ENCODE results near the gene TGFB1. TPM values are rescaled to one million over a fixed set of nuclear protein-coding genes. Genes with fewer than 3 reads are reported as not detected.

Gene TGFB1
- total and polyA plus RNA-seq, 9 of the 15 experiments (the other 6 are each of a cell fraction or from before 2014, with no cell fraction given): 0.24 to 159 (median 17.2) TPM

DNA sequence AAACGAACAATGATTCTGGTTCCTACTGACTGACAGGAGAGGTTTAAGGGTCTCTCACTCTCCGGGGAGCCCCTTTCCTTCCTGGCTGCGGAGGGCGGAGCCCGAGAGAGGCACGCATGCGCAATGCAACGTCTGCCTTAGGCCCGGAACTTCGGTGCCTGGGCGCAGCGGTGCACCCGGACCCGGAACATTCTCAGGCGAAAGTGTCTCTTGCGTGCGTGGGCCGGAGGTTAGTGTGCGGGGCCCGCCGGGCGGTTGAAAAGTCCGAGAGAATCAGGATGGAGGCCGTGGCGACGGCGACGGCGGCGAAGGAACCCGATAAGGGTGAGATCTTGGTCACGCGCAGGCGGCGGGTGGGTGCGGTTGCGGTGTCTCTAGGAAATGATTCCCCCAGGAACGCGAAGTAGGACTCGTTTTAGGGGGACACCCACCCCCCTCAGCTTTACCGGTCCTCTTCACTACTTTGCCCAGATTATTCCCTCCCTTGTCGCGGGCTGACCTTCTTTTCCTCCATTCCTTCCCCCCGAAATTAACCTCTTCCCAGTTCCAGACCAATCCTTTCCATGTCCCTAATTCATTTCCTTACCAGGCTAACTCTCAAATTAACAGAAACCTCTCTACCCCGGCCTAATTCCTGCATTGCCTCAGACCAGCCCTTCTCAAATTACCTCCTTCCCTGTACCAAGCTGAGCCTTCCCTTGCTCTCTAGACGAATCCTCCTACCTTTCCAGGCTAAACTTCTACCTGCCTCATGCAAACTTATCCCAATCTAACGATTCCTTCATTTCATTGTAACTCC, 43.5 kb downstream of the TGFB1 start, which contains the start of gene CCDC97 (continued):
- TF ChIP-seq, protein P1, sequence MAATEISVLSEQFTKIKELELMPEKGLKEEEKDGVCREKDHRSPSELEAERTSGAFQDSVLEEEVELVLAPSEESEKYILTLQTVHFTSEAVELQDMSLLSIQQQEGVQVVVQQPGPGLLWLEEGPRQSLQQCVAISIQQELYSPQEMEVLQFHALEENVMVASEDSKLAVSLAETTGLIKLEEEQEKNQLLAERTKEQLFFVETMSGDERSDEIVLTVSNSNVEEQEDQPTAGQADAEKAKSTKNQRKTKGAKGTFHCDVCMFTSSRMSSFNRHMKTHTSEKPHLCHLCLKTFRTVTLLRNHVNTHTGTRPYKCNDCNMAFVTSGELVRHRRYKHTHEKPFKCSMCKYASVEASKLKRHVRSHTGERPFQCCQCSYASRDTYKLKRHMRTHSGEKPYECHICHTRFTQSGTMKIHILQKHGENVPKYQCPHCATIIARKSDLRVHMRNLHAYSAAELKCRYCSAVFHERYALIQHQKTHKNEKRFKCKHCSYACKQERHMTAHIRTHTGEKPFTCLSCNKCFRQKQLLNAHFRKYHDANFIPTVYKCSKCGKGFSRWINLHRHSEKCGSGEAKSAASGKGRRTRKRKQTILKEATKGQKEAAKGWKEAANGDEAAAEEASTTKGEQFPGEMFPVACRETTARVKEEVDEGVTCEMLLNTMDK (IDR thresholded peaks at IDR 0.05; ENCODE audit: borderline replicate concordance, insufficient read depth, low read depth, low read length, poor library complexity, severe bottlenecking): no peak
- TF ChIP-seq SMARCB1 (IDR thresholded peaks at IDR 0.05; ENCODE audit: insufficient read length, low read depth): no peak
- TF ChIP-seq KAT8 (IDR thresholded peaks at IDR 0.05; ENCODE audit: low read depth): 0 out of 2 replicates have a peak, but pooled peaks have one; percentile 61
- no peak for TF ChIP-seq NR4A1 (CRISPR knock-in tag; IDR thresholded peaks at IDR 0.05)
- peak; percentile 62; the same call in 1 of the 2 replicates for TF ChIP-seq NR4A1 (tag; IDR thresholded peaks at IDR 0.05)
- TF ChIP-seq ELF4 (CRISPR knock-in tag; IDR thresholded peaks at IDR 0.05): peak; percentile 82
- TF ChIP-seq, protein P2, sequence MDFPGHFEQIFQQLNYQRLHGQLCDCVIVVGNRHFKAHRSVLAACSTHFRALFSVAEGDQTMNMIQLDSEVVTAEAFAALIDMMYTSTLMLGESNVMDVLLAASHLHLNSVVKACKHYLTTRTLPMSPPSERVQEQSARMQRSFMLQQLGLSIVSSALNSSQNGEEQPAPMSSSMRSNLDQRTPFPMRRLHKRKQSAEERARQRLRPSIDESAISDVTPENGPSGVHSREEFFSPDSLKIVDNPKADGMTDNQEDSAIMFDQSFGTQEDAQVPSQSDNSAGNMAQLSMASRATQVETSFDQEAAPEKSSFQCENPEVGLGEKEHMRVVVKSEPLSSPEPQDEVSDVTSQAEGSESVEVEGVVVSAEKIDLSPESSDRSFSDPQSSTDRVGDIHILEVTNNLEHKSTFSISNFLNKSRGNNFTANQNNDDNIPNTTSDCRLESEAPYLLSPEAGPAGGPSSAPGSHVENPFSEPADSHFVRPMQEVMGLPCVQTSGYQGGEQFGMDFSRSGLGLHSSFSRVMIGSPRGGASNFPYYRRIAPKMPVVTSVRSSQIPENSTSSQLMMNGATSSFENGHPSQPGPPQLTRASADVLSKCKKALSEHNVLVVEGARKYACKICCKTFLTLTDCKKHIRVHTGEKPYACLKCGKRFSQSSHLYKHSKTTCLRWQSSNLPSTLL (IDR thresholded peaks at IDR 0.05): no peak
- TF ChIP-seq, protein P3, sequence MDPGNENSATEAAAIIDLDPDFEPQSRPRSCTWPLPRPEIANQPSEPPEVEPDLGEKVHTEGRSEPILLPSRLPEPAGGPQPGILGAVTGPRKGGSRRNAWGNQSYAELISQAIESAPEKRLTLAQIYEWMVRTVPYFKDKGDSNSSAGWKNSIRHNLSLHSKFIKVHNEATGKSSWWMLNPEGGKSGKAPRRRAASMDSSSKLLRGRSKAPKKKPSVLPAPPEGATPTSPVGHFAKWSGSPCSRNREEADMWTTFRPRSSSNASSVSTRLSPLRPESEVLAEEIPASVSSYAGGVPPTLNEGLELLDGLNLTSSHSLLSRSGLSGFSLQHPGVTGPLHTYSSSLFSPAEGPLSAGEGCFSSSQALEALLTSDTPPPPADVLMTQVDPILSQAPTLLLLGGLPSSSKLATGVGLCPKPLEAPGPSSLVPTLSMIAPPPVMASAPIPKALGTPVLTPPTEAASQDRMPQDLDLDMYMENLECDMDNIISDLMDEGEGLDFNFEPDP (CRISPR knock-in tag; IDR thresholded peaks at IDR 0.05): no peak
- no peak; the same call in 1 of the 2 replicates for TF ChIP-seq SMARCA4 (IDR thresholded peaks at IDR 0.05)
- 0 out of 2 replicates have a peak, but pooled peaks have one; percentile 3 for TF ChIP-seq SMC3 (conservative IDR thresholded peaks at IDR 0.05; ENCODE audit: insufficient read depth, low read depth, low read length)
- peak; percentile 49; the same call in 1 of the 2 replicates for TF ChIP-seq ZNF263 (CRISPR knock-in tag; IDR thresholded peaks at IDR 0.05; ENCODE audit: borderline replicate concordance)
- no peak for TF ChIP-seq KHSRP (IDR thresholded peaks at IDR 0.05)
- peak; percentile 46 for TF ChIP-seq NELFE (IDR thresholded peaks at IDR 0.05; ENCODE audit: insufficient read depth, insufficient read length)
- peak; percentile 90 for TF ChIP-seq BHLHE40 (IDR thresholded peaks at IDR 0.05; ENCODE audit: low read length)
- TF ChIP-seq ZFX (CRISPR knock-in tag; IDR thresholded peaks at IDR 0.05): peak; percentile 94
- no peak for TF ChIP-seq ZNF76 (CRISPR knock-in tag; IDR thresholded peaks at IDR 0.05; ENCODE audit: borderline replicate concordance)
- TF ChIP-seq, protein P4, sequence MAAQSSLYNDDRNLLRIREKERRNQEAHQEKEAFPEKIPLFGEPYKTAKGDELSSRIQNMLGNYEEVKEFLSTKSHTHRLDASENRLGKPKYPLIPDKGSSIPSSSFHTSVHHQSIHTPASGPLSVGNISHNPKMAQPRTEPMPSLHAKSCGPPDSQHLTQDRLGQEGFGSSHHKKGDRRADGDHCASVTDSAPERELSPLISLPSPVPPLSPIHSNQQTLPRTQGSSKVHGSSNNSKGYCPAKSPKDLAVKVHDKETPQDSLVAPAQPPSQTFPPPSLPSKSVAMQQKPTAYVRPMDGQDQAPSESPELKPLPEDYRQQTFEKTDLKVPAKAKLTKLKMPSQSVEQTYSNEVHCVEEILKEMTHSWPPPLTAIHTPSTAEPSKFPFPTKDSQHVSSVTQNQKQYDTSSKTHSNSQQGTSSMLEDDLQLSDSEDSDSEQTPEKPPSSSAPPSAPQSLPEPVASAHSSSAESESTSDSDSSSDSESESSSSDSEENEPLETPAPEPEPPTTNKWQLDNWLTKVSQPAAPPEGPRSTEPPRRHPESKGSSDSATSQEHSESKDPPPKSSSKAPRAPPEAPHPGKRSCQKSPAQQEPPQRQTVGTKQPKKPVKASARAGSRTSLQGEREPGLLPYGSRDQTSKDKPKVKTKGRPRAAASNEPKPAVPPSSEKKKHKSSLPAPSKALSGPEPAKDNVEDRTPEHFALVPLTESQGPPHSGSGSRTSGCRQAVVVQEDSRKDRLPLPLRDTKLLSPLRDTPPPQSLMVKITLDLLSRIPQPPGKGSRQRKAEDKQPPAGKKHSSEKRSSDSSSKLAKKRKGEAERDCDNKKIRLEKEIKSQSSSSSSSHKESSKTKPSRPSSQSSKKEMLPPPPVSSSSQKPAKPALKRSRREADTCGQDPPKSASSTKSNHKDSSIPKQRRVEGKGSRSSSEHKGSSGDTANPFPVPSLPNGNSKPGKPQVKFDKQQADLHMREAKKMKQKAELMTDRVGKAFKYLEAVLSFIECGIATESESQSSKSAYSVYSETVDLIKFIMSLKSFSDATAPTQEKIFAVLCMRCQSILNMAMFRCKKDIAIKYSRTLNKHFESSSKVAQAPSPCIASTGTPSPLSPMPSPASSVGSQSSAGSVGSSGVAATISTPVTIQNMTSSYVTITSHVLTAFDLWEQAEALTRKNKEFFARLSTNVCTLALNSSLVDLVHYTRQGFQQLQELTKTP (IDR thresholded peaks at IDR 0.05; ENCODE audit: low read depth in 1 of 2, partially characterized antibody in 2 of 2): peak; percentile 45 to 91
- TF ChIP-seq TAF1 (IDR thresholded peaks at IDR 0.05; ENCODE audit: control insufficient read depth, extremely low read depth, insufficient read depth, low read length, severe bottlenecking): peak; percentile 88
